Fibroblast of villous mesenchyme (primary cell): ENCODE measurements around the gene NKAIN1. TPM values are rescaled to one million over a fixed set of nuclear protein-coding genes. Genes with fewer than 3 reads are reported as not detected.

Source experiments
- DNase-seq: peaks from one replicate; pipeline ENCODE4 v3.0.0-alpha.2; 2010; ENCODE audit warnings: low read depth
- H3K4me3 ChIP-seq: 2 replicates; pipeline ENCODE4 v1.5.1; 2011; ENCODE audit warnings: low read depth, mild to moderate bottlenecking, low read length
- total RNA-seq: library from RNA; depleted of rRNA; stranded (reverse); fragments of >200 nt; gene quantifications from 2 replicates; pipeline ENCODE4 v1.2.3, GENCODE V29; 2012
- TF ChIP-seq, protein P1 (sequence below): IDR thresholded peaks from 2 replicates; pipeline ENCODE4 v1.5.1; 2012; ENCODE audit warnings: low read depth, mild to moderate bottlenecking, low read length; ENCODE audit not compliant: insufficient read depth

The NKAIN1 gene
- total RNA-seq, 1 donor, result not detected

DNA sequence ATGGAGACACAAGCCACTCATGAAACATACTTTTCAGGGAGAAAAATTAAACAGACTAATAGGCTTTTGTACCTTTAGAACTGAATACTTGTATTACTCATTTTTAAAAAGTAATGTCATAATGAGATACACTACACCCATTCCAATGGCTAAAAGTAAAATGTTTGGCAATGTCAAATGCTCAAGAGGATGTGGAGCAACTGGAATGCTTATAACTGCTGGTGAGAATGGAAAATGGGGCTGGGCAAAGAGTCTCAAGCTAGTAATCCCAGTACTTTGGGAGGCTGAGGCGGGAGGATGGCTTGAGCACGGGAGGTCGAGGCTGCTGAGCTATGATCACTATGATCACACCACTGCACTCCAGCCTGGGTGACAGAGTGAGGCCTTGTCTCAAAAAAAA, 86.3 kb downstream of the NKAIN1 start:
- no peak overlapping the region for H3K4me3 ChIP-seq
- TF ChIP-seq, protein P1, sequence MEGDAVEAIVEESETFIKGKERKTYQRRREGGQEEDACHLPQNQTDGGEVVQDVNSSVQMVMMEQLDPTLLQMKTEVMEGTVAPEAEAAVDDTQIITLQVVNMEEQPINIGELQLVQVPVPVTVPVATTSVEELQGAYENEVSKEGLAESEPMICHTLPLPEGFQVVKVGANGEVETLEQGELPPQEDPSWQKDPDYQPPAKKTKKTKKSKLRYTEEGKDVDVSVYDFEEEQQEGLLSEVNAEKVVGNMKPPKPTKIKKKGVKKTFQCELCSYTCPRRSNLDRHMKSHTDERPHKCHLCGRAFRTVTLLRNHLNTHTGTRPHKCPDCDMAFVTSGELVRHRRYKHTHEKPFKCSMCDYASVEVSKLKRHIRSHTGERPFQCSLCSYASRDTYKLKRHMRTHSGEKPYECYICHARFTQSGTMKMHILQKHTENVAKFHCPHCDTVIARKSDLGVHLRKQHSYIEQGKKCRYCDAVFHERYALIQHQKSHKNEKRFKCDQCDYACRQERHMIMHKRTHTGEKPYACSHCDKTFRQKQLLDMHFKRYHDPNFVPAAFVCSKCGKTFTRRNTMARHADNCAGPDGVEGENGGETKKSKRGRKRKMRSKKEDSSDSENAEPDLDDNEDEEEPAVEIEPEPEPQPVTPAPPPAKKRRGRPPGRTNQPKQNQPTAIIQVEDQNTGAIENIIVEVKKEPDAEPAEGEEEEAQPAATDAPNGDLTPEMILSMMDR, result no peak
- DNase-seq, result no peak

DNA sequence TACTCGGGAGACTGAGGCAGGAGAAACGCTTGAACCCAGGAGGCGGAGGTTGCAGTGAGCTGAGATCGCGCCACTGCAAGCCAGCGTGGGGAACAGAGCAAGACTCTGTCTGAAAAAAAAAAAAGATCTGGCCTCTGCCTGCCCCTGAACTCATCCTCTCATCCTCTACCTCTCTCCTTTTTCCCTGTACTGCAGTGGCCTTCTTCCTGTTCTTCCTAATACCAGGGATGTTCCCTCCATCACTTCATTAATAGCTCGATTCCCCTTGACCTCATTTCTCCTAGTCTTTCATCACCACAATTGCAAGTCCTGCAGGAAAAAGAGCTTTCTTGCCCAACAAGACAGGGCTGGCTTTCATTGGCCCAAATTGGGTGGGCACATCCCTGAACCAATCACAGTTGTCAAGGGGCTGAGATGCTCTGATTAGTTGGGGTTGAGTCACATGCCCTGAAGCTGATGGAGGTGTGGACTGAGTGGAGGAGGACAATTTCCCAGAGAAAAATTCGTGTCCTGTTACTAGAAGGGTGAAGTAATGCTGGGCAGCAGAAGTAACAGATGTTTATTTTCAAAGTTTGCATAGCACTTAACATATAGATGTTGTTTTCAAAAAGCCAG, 87.4 kb downstream of the NKAIN1 start:
- H3K4me3 ChIP-seq, result no peak overlapping the region
- TF ChIP-seq, protein P1, result no peak
- DNase-seq, result peak; percentile 86

DNA sequence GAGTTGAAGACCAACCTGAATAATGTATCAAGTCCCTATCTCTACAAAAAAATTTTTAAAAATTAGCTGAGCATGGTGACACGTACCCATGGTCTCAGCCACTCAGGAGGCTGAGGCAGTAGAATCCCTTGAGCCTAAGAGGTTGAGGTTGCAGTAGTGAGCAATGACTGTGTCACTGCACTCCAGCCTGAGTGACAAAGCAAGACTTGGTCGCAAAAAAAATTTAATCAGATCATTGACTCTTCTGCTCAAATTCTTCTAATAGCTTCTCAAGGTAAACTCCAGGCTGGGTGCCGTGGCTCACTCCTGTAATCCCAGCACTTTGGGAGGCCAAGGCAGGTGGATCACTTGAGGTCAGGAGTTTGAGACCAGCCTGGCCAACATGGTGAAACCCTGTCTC, 88.3 kb downstream of the NKAIN1 start:
- H3K4me3 ChIP-seq, result no peak overlapping the region
- TF ChIP-seq, protein P1, result no peak
- no peak for DNase-seq

DNA sequence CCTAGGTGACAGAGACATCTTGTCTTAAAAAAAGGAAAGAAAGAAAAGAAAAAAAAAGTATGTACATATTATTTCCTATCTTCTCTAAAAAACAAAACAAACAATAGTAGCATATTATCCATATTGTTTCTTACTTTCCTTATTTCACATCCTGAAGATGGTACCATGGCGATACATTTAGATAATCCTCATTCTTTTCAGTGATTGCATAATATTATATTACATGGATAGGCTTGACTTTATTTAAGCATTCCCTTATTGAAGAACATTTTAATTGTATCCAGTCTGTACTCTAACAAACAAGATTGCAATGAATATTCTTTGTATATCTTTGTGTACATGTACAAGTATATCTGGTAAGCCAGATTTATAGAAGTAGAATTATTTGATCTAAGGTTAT, 91.3 kb downstream of the NKAIN1 start:
- TF ChIP-seq, protein P1, result no peak
- no peak overlapping the region for H3K4me3 ChIP-seq
- DNase-seq, result no peak

DNA sequence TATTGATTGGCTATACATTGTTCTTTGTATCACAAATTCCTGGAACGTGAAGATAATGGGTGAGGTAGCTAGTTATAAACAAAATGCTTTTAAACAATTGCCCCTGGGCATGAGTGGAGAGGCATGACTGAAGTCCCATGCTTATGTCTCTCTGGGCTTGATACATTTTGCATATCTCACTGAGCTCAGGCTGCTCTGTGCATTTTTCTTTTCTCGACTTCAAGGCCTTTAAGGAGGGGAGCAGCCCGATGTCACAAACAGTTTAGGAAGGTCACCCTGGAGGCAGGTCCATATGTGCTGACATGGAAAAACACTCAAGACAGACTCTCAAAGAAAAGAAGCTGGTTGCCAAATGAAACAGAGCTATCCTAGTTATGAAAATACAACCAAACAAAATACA, 94.0 kb downstream of the NKAIN1 start:
- TF ChIP-seq, protein P1, result no peak
- peak; percentile 7 for DNase-seq
- H3K4me3 ChIP-seq, result no peak overlapping the region

DNA sequence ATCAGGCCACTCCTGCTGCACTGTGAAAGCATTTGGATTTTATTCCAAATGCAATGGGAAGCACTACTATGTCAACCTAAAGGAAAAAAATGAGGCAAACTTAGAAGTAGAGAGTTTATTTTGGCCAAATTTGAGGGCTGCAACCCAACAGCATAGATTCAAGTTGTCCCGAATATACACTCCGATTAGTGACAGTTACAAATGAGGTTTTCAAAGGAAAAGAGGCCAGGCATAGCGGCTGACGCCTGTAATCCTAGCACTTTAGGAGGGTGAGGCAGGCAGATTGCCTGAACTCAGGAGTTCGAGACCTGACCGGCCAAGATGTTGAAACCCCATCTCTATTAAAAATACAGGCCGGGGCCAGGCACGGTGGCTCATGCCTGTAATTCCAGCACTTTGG, 95.2 kb downstream of the NKAIN1 start:
- TF ChIP-seq, protein P1, result no peak
- DNase-seq, result no peak
- H3K4me3 ChIP-seq, result no peak overlapping the region

DNA sequence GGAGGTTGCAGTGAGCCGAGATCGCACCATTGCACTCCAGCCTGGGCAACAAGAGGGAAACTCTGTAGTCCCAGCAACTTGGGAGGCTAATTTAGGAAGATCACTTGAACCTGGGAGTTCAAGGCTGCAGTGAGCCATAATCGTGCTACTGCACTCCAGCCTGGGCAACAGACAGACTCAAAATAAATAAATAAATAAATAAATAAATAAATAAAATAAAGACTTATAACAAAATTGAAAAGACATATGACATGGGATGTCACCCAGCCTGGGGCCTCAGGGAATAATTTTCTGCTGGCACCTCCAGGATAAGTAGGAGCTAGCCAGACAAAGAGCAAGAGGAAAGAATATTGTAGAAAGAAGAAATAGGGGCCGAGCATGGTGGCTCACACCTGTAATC, 96.2 kb downstream of the NKAIN1 start:
- TF ChIP-seq, protein P1, result no peak
- no peak for DNase-seq
- H3K4me3 ChIP-seq, result no peak overlapping the region
